CD1c-positive myeloid dendritic cell (primary cell): ENCODE results near the gene ALDH1L1.
A peak's percentile ranks its signal among the peaks of the same experiment; 100 is the strongest.

Experiments used
- DNase-seq: peaks from one replicate; pipeline ENCODE4 v3.0.0-alpha.2; 2016; ENCODE audit errors: extremely low spot score

ALDH1L1 gene

GRCh38 chr3:126180477-126181397 is at the start of gene ALDH1L1:
ALDH1L1 (minus strand) TSS chr3:126180586; CDS start chr3:126160979, 19,607 bp downstream.
- no peak for DNase-seq

DNA sequence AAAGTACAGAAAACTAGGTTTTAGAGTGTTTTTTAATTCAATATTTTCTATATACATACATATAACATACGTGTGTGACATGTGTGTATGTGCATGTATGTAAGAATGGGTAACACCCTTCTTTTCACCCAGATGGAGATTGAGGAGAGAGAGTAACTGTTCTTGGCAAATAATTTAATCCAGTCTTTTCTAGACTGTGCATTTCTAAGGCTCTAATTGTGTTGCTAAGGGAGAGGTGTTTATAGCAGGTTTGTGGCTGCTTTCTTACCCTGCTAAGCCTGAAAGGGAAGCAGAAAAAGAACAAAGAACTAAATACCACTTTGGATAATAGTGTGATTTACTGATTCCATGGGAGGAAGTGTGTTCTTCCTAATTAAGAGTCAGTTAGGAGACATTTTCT is 46.0 kb upstream of the ALDH1L1 start:
- no peak for DNase-seq

GRCh38 chr3:126216416-126216815 is 36.0 kb upstream of the ALDH1L1 start:
- no peak for DNase-seq

DNA sequence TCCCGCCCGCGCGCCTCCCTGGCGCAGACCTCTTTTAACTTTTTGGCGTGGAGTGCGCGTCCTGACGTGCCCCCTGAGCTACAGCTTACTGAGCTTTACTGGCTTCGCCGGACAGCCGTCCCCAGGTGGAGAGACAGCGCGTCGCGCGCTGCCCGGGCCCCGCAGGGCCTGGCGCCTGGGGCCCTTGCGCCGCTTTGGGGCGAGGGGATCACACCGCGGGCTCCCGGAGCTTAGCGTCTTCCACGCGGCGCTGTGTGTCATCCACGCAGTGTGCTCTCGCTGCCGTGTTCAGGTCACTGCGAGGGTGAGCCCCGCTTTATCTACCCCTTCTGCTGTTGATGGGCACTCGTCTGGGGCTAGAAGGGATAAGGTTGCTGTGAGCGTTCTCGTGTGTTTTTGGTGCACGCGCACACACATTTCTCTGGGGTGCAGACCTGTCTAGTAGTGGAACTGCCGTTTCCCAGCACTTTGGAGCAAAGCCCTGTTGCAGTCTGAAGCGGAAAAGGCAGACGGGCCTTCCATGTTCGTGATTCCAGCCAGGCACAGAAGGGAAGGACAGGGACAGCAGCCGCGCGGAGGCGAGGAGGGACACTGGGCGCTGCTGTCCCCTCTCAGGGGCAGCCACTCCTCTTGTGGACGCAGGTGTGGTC is 33.1 kb upstream of the ALDH1L1 start:
- no peak for DNase-seq

DNA sequence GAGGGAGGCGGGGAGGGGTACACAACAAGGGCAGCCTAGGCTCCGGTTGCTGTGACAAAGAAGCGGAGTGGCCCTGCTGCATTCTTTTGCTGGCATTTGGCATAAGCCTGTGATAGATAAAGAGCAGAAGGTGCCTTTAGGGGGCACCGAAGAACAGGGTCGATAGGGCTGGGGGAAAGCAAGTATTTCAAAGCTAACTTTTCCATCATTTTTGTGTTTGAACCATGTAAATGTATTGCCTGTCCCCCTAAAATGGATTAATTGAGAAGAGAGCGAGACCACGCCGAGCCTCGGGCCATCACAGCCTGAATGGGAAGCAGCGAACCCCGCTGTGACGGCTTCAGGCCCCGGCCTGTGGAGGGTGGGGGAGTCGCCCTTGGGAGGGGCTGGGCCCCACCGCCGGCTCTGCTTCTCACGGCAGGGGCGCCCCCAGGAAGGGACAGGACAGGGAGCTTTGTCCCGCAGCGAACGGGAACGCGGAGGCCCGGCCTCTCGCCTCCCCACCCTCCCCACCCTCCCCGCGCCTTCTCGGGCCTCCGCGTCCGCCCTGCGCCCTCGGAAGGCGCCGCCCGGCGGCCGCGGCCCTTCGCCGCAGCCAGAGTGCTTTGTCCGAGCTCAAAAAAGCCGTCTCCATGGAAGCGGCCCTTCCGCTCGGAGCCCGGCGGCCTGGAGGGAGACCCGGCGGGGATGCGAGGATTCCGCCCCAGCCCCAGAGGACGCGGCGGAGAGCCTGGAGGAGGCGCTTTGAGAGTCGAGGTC is 32.4 kb upstream of the ALDH1L1 start:
- no peak for DNase-seq

DNA sequence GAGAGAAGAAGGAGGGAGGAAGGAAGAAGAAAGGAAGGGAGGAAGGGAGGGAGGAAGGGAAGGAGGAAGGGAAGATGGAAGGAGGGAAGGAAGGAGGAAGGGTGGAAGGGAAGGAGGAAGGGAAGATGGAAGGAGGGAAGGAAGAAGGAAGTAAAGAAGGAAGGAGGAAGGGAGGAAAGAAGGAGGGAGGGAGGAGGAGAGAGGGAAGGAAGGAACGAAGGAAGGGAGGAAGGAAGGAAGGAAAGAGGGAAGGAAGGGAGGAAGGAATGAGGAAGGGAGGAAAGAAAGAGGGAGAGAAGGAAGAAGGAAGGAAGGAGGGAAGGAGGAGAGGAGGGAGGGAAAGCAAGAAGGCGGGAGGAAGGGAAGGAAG is 31.8 kb upstream of the ALDH1L1 start:
- DNase-seq = no peak

GRCh38 chr3:126211569-126211968 is 31.2 kb upstream of the ALDH1L1 start:
- no peak for DNase-seq

DNA sequence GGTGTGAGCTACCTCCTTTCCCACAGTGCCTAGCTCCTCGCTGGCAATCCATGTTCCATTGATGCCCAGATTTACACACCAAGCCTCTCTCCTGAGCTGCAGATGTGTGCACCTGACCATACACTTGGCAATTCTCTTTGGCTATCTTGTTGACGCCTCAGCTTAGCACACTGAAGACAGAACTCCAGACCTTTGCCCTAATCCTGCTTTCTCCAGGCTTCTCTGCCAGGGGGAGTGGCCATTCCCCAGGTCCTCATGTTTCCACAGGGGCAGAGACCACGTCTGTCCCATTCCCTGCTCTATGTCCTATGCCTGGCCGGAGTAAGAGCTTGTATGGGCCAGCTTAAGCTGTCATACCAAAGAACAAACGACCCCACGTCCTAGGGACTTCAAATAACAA is 30.2 kb upstream of the ALDH1L1 start:
- no peak for DNase-seq

DNA sequence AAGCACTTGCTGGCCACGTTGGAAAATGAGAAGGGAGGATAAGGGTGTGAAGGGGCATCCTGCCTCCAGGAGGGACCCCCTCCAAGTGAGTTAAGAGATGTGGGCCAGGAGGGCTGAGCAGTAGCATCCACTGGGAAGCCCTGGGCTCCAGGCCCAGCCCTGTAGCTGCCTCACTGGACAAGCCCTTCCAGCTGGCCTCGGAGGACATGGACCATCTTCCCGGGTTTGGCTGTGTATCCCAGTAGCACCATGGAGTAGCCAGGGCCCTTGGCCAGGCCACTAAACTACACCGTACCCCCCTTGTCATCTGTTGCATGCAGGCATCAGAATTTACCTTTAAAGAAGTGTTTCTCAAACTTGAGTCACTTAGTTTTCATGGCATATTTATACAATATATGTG is 29.4 kb upstream of the ALDH1L1 start:
- DNase-seq = no peak

GRCh38 chr3:126208606-126209256 is 28.3 kb upstream of the ALDH1L1 start:
- DNase-seq = peak; percentile 8

- DNase-seq = no peak
Observed at GRCh38 chr3:126208182-126208581, 27.8 kb upstream of the ALDH1L1 start.

- no peak for DNase-seq
Observed at GRCh38 chr3:126207166-126207565, 26.8 kb upstream of the ALDH1L1 start.

DNA sequence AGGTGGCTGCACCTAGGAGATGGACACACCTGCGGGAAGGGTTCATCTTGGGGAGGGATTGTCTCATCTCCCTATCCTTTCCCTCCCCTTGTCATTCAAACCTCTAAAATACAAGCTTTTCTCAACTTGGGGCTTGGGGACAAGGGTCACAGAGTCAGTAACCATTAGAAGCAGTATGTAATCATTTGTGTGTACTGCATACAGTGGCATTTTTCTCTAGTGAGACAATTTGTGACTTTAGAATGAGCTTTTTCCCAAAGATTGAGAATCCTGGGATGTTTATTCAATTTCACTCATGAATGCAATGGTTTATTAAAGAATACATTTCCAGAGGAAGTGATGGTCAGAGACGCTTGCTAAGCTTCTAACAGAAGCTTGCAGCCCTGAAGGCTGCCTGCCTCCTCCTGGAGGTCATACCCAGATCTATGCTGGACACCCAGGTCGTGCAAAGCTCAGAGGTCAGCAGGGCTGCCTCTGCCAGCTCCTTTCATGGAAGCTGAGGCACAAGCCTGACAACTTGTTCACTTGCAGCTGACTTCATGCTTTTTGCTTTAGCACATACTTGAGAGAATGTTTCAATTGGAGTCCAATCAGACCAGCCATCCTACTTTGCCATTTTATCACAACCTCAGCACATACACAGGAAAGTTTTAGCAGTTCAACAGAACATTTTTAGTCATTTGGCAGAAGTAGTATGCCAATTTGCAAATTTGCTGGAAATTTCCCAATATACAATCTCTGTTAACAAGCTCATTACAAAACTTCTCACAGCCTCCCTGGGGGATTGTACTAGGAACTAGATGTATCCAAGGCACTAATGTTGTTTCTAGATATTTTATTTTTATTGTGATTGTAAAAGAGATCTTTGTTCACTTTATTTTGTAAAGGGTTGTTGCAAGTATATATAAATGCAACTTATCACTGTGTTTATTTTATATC is 25.6 kb upstream of the ALDH1L1 start:
- DNase-seq = no peak

DNA sequence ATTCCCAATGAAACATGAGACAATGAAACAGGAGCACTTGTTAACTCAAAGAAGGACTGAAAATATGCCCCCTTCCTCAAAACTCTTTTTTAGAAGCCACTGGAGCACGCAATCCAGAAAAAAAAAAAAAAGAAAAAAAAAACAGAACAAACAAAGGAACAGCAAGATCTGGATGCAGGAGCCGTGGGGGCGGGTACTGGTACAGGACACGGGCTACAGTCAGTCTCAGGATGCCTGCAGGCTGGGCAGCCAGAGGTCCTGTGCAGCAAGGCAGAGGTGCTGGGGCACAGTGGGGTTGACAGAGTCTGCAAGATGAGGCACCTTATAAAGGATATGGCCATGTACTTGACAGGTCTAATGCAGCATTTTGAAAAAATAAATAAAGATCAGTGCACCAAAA is 22.3 kb upstream of the ALDH1L1 start:
- no peak for DNase-seq

DNA sequence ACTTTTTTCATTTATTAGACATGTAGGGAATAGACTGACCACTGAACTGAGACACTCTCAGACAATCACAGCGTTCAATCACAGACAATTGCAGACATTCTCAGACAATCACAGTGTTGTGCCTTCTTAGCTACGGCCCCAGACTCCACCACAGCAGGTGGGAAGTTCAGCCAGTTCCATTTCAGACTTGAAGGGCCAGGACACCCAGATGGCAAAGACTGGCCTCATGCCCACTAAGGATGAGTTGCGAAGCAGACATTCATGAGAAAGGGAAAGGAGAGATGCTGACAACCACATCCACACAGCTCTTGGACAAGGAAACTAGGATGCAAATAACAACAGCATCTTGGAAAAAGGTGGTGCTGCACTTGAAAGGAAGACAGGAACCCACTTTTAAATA is 21.9 kb upstream of the ALDH1L1 start:
- no peak for DNase-seq

- DNase-seq = no peak
Observed at GRCh38 chr3:126201168-126201567, 20.8 kb upstream of the ALDH1L1 start.

- no peak for DNase-seq
Observed at GRCh38 chr3:126200534-126200933, 20.1 kb upstream of the ALDH1L1 start.

GRCh38 chr3:126199256-126199655 is 18.9 kb upstream of the ALDH1L1 start:
- DNase-seq = no peak

GRCh38 chr3:126197854-126198584 is 17.6 kb upstream of the ALDH1L1 start:
- DNase-seq = peak; percentile 14

- DNase-seq = no peak
Observed at GRCh38 chr3:126197343-126197742, 17.0 kb upstream of the ALDH1L1 start.
